Vagina (tissue), 2 donors: ENCODE data around the gene WWOX.

Source experiments
- POLR2A ChIP-seq, 2 donors: fragments of 450-650 bp; IDR thresholded peaks; one replicate each; pipeline ENCODE4 v1.6.1; 2017; ENCODE audit warnings: antibody characterized with exemption in 2 of 2, mild to moderate bottlenecking in 2 of 2, moderate library complexity in 2 of 2
- POLR2AphosphoS5 ChIP-seq, 2 donors: sonication (generic); formaldehyde crosslinking; IDR thresholded peaks; one replicate each; pipeline ENCODE4 v1.9.0; 2017; ENCODE audit warnings: antibody characterized with exemption in 2 of 2, mild to moderate bottlenecking in 2 of 2, low read depth in 1 of 2; ENCODE audit not compliant: insufficient read depth in 1 of 2
- TF ChIP-seq, protein P1 (sequence below), 3 experiments: fragments of 450-650 bp in 2 of 3; fragments of 200-600 bp in 1 of 3; sonication (generic) in 1 of 3; IDR thresholded peaks; one replicate each; pipeline ENCODE4 v1.5.1; 2017 to 2019; ENCODE audit warnings: antibody characterized with exemption in 3 of 3, mild to moderate bottlenecking in 2 of 3, moderate library complexity in 2 of 3

- TF ChIP-seq, protein P1, sequence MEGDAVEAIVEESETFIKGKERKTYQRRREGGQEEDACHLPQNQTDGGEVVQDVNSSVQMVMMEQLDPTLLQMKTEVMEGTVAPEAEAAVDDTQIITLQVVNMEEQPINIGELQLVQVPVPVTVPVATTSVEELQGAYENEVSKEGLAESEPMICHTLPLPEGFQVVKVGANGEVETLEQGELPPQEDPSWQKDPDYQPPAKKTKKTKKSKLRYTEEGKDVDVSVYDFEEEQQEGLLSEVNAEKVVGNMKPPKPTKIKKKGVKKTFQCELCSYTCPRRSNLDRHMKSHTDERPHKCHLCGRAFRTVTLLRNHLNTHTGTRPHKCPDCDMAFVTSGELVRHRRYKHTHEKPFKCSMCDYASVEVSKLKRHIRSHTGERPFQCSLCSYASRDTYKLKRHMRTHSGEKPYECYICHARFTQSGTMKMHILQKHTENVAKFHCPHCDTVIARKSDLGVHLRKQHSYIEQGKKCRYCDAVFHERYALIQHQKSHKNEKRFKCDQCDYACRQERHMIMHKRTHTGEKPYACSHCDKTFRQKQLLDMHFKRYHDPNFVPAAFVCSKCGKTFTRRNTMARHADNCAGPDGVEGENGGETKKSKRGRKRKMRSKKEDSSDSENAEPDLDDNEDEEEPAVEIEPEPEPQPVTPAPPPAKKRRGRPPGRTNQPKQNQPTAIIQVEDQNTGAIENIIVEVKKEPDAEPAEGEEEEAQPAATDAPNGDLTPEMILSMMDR (IDR thresholded peaks at IDR 0.05) = no peak
- TF ChIP-seq POLR2AphosphoS5 (IDR thresholded peaks at IDR 0.05; ENCODE audit: insufficient read depth in 1 of 2, low read depth in 1 of 2) (no peak), POLR2A (IDR thresholded peaks at IDR 0.05) (no peak)
Measured at GRCh38 chr16:78128913-78129312, 29.5 kb downstream of the WWOX start.
